Measurements from ENCODE around the gene TENT4A. TPM values are rescaled to one million over a fixed set of nuclear protein-coding genes. Genes with fewer than 3 reads are reported as not detected.

TENT4A gene
- total RNA-seq, 1 donor from 2014 or later = 9.5 TPM

GRCh38 chr5:6674421-6674820 is 38.8 kb upstream of the TENT4A start:
- no peak overlapping the region for H3K27ac ChIP-seq (replicated peaks)
- DNase-seq = no peak
- H3K27me3 ChIP-seq (ENCODE audit: low read depth) = no peaks in the 10 kb centered on the region
- peaks cover 13% of the 10 kb centered on the region for H3K36me3 ChIP-seq
- TF ChIP-seq CTCF (IDR thresholded peaks at IDR 0.05; ENCODE audit: borderline replicate concordance) = no peak
- intact Hi-C loops (cut with micrococcal nuclease) = no loop called here
- no peaks in the 10 kb centered on the region for H3K4me1 ChIP-seq
- H3K4me3 ChIP-seq = no peak overlapping the region
- peaks cover 8% of the 10 kb centered on the region for H3K9me3 ChIP-seq (replicated peaks)

- Histone ChIP-seq H3K4me1 (no peaks in the 10 kb centered on the region), H3K4me3 (no peak overlapping the region), H3K27ac (replicated peaks) (no peak overlapping the region), H3K9me3 (replicated peaks) (peaks cover 8% of the 10 kb centered on the region), H3K36me3 (peaks cover 9% of the 10 kb centered on the region), H3K27me3 (ENCODE audit: low read depth) (no peaks in the 10 kb centered on the region)
- intact Hi-C loops (cut with micrococcal nuclease) = no loop called here
- TF ChIP-seq CTCF (IDR thresholded peaks at IDR 0.05; ENCODE audit: borderline replicate concordance) = no peak
- no peak for DNase-seq
Measured at GRCh38 chr5:6674886-6675285, 38.3 kb upstream of the TENT4A start.

- no peak for DNase-seq
- TF ChIP-seq CTCF (IDR thresholded peaks at IDR 0.05; ENCODE audit: borderline replicate concordance) = no peak
- intact Hi-C loops (cut with micrococcal nuclease) = no loop called here
Measured at GRCh38 chr5:6675784-6676491, 37.3 kb upstream of the TENT4A start.

GRCh38 chr5:6676702-6677101 is 36.5 kb upstream of the TENT4A start:
- Histone ChIP-seq H3K36me3 (peaks cover 5% of the 10 kb centered on the region), H3K4me3 (no peak overlapping the region), H3K4me1 (no peaks in the 10 kb centered on the region), H3K27me3 (ENCODE audit: low read depth) (no peaks in the 10 kb centered on the region), H3K9me3 (replicated peaks) (peaks cover 8% of the 10 kb centered on the region), H3K27ac (replicated peaks) (no peak overlapping the region)
- intact Hi-C loops (cut with micrococcal nuclease) = no loop called here
- no peak for TF ChIP-seq CTCF (IDR thresholded peaks at IDR 0.05; ENCODE audit: borderline replicate concordance)
- DNase-seq = no peak

More at GRCh38 chr5:6675784-6676491, 37.3 kb upstream of the TENT4A start:
- Histone ChIP-seq H3K36me3 (peaks cover 5% of the 10 kb centered on the region), H3K9me3 (replicated peaks) (peaks cover 8% of the 10 kb centered on the region), H3K27me3 (ENCODE audit: low read depth) (no peaks in the 10 kb centered on the region), H3K4me3 (no peak overlapping the region), H3K4me1 (no peaks in the 10 kb centered on the region), H3K27ac (replicated peaks) (no peak overlapping the region)

GRCh38 chr5:6678385-6678784 is 34.8 kb upstream of the TENT4A start:
- peaks cover 12% of the 10 kb centered on the region for H3K27me3 ChIP-seq (ENCODE audit: low read depth)
- H3K4me3 ChIP-seq = no peak overlapping the region
- H3K27ac ChIP-seq (replicated peaks) = no peak overlapping the region
- H3K4me1 ChIP-seq = no peaks in the 10 kb centered on the region
- no peaks in the 10 kb centered on the region for H3K36me3 ChIP-seq
- TF ChIP-seq CTCF (IDR thresholded peaks at IDR 0.05; ENCODE audit: borderline replicate concordance) = no peak
- intact Hi-C loops (cut with micrococcal nuclease) = no loop called here
- DNase-seq = no peak
- H3K9me3 ChIP-seq (replicated peaks) = peaks cover under 1% of the 10 kb centered on the region

Measured in left ventricle myocardium inferior (tissue), 1 donor.